Muscle layer of colon (tissue), 2 donors: ENCODE measurements around the gene NBPF3.

Experiments
- H3K27ac ChIP-seq: one replicate; pipeline ENCODE4 v1.7.0; 2013; ENCODE audit warnings: low read depth, mild to moderate bottlenecking, low read length, moderate library complexity
- H3K27me3 ChIP-seq, 2 donors: one replicate each; pipeline ENCODE4 v1.7.0; 2013; ENCODE audit warnings: low read length in 2 of 2, mild to moderate bottlenecking in 2 of 2; ENCODE audit not compliant: insufficient read depth in 2 of 2, control insufficient read depth in 1 of 2
- H3K36me3 ChIP-seq: one replicate; pipeline ENCODE4 v1.7.0; 2013; ENCODE audit warnings: mild to moderate bottlenecking, low read length; ENCODE audit not compliant: insufficient read depth
- H3K4me1 ChIP-seq: one replicate; pipeline ENCODE4 v1.7.0; 2013; ENCODE audit warnings: mild to moderate bottlenecking, low read length; ENCODE audit not compliant: insufficient read depth
- H3K4me3 ChIP-seq, 2 donors: one replicate each; pipeline ENCODE4 v1.7.0; 2013; ENCODE audit warnings: low read length in 2 of 2, low read depth in 1 of 2, mild to moderate bottlenecking in 1 of 2, moderate library complexity in 1 of 2
- H3K9ac ChIP-seq: one replicate; pipeline ENCODE4 v1.7.0; 2013; ENCODE audit warnings: low read length
- H3K9me3 ChIP-seq: one replicate; pipeline ENCODE4 v1.7.0; 2013; ENCODE audit warnings: mild to moderate bottlenecking, low read length
- donor health status: abdominal sarcoma.
- donor health status: Adenocarcinoma of cecum.

The NBPF3 gene

GRCh38 chr1:21497466-21498061, 57.6 kb downstream of the NBPF3 start:
- no peaks in the 10 kb centered on the region for H3K9me3 ChIP-seq

GRCh38 chr1:21499283-21499950, 59.5 kb downstream of the NBPF3 start:
- H3K36me3 ChIP-seq: no peaks in the 10 kb centered on the region
- no peak overlapping the region for H3K9ac ChIP-seq
- no peaks in the 10 kb centered on the region for H3K4me1 ChIP-seq
- no peaks in the 10 kb centered on the region for H3K9me3 ChIP-seq
- H3K4me3 ChIP-seq: no peak overlapping the region
- H3K27ac ChIP-seq: no peak overlapping the region
- H3K27me3 ChIP-seq: peaks cover 0 to 3% of the 10 kb centered on the region in 2 donors

More at GRCh38 chr1:21497466-21498061, 57.6 kb downstream of the NBPF3 start:
- Histone ChIP-seq H3K4me3 (no peak overlapping the region), H3K27ac (no peak overlapping the region), H3K4me1 (no peaks in the 10 kb centered on the region), H3K36me3 (no peaks in the 10 kb centered on the region), H3K27me3 (peaks cover 0 to 3% of the 10 kb centered on the region in 2 donors), H3K9ac (no peak overlapping the region)

GRCh38 chr1:21503706-21504377, 63.9 kb downstream of the NBPF3 start:
- Histone ChIP-seq H3K9me3 (no peaks in the 10 kb centered on the region), H3K9ac (no peak overlapping the region), H3K36me3 (no peaks in the 10 kb centered on the region), H3K27me3 (peaks cover 10 to 21% of the 10 kb centered on the region in 2 donors), H3K27ac (no peak overlapping the region), H3K4me1 (peaks cover 2% of the 10 kb centered on the region), H3K4me3 (no peak overlapping the region)

DNA sequence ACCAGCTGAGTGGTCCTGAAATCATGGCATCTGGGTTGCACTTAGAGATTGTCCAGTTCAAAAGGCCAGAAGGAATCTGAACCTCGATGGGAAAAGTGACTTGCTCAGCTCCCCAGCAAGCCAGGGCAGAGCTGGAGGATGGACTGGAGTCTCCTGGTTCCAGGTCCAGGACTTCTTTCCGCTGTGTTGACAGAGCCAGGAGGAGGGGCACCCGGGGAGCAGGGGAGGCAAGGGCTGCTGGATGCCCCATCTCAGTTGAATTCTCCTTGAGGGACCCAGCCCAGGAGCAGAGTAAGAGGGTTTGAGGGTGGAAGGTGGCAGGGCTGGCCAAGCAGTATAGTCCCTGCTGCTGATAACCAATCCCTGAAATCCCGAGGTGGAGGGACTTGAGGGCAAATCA, 66.9 kb downstream of the NBPF3 start:
- Histone ChIP-seq H3K36me3 (no peaks in the 10 kb centered on the region), H3K4me1 (peaks cover 3% of the 10 kb centered on the region), H3K27ac (no peak overlapping the region), H3K9ac (no peak overlapping the region), H3K9me3 (no peaks in the 10 kb centered on the region), H3K4me3 (no peak overlapping the region), H3K27me3 (peaks cover 11 to 42% of the 10 kb centered on the region in 2 donors)

GRCh38 chr1:21507511-21508270, 67.8 kb downstream of the NBPF3 start:
- Histone ChIP-seq H3K36me3 (no peaks in the 10 kb centered on the region), H3K9ac (no peak overlapping the region), H3K4me3 (no peak overlapping the region), H3K27me3 (peaks cover 11 to 42% of the 10 kb centered on the region in 2 donors), H3K27ac (no peak overlapping the region), H3K9me3 (no peaks in the 10 kb centered on the region), H3K4me1 (peaks cover 3% of the 10 kb centered on the region)

- Histone ChIP-seq H3K9me3 (no peaks in the 10 kb centered on the region), H3K4me3 (peak overlapping the region in 1 of 2 donors; percentile 38), H3K4me1 (peaks cover 3% of the 10 kb centered on the region), H3K27ac (no peak overlapping the region), H3K36me3 (no peaks in the 10 kb centered on the region), H3K9ac (no peak overlapping the region), H3K27me3 (peaks cover 11 to 42% of the 10 kb centered on the region in 2 donors)
These were observed 68.8 kb downstream of the NBPF3 start for GRCh38 chr1:21508580-21509350.

- Histone ChIP-seq H3K36me3 (no peaks in the 10 kb centered on the region), H3K4me1 (peaks cover 3% of the 10 kb centered on the region), H3K4me3 (peak within 1 kb of the TSS in 1 of 2 donors; percentile 38), H3K27ac (no peak within 1 kb of the TSS), H3K9me3 (no peaks in the 10 kb centered on the region), H3K9ac (no peak within 1 kb of the TSS), H3K27me3 (peaks cover 11 to 42% of the 10 kb centered on the region in 2 donors)
These were observed 69.6 kb downstream of the NBPF3 start, which contains the start of gene ALPL for GRCh38 chr1:21509351-21510112. Gene ALPL, plus strand, starts transcription at chr1:21509423. Its CDS starts 44,659 bp downstream, at chr1:21554082.

DNA sequence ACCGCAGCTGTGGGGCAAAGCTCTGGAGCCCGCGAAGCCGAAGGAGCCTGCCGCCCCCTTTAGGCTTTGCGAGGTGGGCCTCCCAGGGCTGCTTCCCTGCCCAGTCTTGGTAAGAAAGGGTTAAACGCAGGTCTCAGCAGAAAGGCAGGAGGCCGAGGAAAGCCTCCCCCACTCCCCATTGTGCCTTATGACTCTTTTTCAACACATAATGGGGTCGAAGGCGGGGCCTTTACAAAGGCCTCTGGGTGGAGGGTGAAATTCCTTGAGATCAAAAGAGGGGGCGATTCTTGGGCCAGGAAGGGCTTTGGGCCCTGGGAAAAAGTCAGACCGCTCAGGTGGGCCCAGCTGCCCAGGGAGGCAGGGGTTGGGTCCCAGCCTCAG, 70.2 kb downstream of the NBPF3 start:
- Histone ChIP-seq H3K4me3 (no peak overlapping the region), H3K9me3 (no peaks in the 10 kb centered on the region), H3K27me3 (peaks cover 11 to 42% of the 10 kb centered on the region in 2 donors), H3K27ac (no peak overlapping the region), H3K9ac (no peak overlapping the region), H3K4me1 (peaks cover 3% of the 10 kb centered on the region), H3K36me3 (no peaks in the 10 kb centered on the region)

- Histone ChIP-seq H3K27me3 (peaks cover 11 to 42% of the 10 kb centered on the region in 2 donors), H3K4me1 (peaks cover 3% of the 10 kb centered on the region), H3K9me3 (no peaks in the 10 kb centered on the region), H3K27ac (no peak overlapping the region), H3K9ac (no peak overlapping the region), H3K36me3 (no peaks in the 10 kb centered on the region), H3K4me3 (no peak overlapping the region)
These were observed 71.1 kb downstream of the NBPF3 start for GRCh38 chr1:21510885-21511578.
